Mucosa of gallbladder (tissue), 1 donor: ENCODE measurements around the gene OR4D1. TPM values are rescaled to one million over a fixed set of nuclear protein-coding genes. Genes with fewer than 3 reads are reported as not detected.
"Not testable (repeated sequence)": the region's sequence is repeated elsewhere in the genome, so short reads cannot be mapped to it uniquely, and the experiment has no call there.

ENCODE experiments used
- DNase-seq: peaks from one replicate; pipeline ENCODE4 v3.0.0-alpha.2; 2020; ENCODE audit warnings: low spot score
- total RNA-seq: library from RNA; stranded (reverse); gene quantifications from one replicate; pipeline ENCODE4 v1.2.1, GENCODE V29; 2021
- donor health status: DM: no; HTN: no; CAD: no.

The OR4D1 gene
- total RNA-seq, result not detected

DNA sequence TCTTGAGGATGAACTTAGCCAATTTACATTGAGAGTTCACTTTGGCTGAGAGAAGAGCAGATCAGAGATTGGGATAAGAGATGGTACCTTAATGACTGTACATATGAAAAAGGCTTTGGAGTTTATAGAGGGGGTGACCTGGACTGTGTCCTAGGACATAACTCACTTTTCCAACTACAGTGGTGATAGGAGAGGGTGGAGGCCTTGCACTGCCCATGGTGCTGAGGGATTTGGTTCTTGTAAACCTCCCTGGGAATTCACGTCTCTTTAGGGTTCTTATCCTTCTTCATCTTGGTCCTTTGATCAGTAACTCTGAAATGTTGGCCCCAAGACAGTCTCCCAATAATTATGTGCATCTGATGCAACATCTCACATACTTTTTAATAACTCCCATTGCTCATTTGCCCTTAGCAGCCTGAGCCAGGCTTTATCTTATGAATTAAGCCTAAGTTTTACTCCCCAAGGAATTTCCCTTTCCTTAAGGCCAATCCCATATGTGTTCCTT lies at the start of gene OR4D1:
OR4D1 (plus strand) TSS at position 455 of the 505 bp plus-strand sequence. CDS start 6,770 bp downstream, outside the sequence.
- no peak for DNase-seq

DNA sequence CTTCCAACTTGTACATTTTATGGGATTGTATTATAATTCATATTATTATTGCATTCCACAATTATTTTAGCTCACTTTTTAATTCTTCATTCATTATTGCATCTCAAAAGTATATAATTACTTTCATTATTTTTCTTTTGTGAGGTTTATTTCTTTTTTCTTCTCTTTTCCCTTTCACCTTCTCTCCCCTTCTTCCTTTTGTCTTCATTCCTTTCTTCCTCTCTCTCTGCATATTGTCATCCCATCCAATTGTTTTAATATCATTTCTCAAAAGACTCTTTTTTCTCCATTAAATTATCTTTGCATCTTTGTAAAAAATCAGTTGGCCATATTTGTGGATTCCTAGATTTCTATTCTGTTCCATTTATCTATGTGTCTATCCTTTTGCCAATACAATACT lies 47.7 kb upstream of the OR4D1 start:
- no peak for DNase-seq

DNA sequence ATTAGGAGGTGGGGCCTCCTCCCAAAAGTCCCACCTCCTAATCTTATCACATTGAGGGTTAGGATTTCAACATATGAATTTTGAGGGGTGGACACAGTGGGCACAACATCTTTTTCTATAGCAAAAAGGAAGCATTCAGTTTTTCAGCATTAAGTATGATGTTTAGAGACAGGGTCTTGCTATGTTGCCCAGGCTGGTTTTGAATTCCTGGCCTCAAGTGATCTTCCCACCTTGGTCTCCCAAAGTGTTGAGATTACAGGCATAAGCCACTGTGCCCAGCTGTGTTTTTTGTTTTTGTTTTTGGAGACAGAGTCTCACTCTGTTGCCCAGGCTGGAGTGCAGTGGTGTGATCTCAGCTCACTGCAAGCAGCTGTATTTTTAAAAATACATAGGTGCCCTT lies 46.3 kb upstream of the OR4D1 start:
- not testable (repeated sequence) for DNase-seq

- DNase-seq, result no peak
Observed at GRCh38 chr17:58105093-58105492, 43.1 kb upstream of the OR4D1 start.

DNA sequence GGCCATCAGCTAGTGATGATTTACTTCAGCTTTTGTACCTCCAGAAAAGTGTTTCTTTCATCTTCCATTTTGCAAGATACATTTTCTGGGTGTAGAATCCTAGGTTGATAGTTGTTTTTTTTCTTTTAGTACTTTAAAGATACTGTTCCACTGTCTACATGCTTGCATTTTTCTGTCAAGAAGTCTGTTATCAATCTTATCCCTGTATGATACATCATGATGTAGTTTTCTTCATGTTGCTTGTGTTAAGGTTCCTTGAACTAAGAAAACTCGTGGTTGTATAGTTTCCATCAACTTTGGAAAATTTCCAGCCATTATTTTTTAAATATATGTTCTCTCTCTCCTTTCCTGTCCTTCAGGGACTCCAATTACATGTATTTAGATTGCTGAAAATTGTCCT lies 40.9 kb upstream of the OR4D1 start:
- no peak for DNase-seq

DNA sequence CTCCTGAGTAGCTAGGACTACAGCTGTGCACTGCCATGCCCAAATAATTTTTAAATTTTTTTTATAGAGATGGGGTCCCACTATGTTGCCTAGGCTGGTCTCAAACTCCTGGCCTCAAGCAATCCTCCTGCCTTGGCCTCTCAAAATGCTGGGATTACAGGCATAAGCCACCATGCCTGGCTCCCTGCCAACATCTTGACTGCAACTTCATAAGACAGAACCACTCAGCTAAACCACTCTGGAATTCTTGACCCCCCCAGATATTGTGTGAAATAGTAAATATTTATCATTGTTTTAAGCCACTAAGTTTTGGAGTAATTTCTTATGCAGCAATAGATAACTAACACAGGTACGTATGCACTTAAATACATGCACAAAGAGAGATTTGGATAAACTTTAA lies 39.0 kb upstream of the OR4D1 start:
- DNase-seq, result no peak

- DNase-seq, result no peak
Observed at GRCh38 chr17:58110012-58110411, 38.2 kb upstream of the OR4D1 start.

DNA sequence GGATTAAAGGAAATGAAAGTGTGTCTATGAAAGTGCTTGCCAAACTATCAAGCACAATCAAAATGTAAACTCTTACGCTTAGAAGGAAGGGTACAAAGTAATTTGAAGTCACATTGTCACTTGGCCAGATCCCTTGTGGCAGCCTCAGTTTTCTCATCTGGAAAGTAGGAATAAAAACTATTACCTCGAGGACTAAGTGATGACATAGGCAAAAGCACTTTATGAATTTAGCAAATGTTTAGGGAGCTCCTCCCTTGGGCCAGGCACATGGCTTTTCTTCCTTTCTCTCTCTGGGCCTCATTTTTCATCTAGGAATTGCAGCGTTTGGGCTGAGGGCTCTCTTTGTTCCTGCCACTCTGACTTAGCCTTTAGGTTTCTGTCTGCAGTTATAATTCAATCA lies 36.5 kb upstream of the OR4D1 start:
- no peak for DNase-seq

- DNase-seq, result peak; percentile 80
Observed at GRCh38 chr17:58112970-58113631, 35.1 kb upstream of the OR4D1 start.

DNA sequence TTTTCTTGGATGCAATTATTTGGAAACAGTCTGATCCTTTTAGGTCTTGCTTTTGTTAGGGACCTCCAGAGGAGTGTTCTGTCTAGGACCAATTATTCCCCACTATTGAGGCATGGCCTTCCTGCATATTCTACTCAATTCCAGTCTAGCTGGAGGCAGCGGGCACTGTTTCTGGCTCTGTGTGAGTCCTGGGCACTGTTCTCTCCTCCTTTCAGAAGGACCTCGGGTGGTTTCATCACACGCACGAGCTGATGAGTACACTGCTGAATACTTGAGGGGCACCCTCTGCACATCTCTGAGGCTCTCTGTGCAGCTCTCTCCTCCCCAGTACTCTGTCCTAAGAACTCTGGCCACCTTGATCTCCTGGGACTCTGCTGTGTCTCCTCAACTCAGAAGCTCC lies 34.2 kb upstream of the OR4D1 start:
- DNase-seq, result no peak

DNA sequence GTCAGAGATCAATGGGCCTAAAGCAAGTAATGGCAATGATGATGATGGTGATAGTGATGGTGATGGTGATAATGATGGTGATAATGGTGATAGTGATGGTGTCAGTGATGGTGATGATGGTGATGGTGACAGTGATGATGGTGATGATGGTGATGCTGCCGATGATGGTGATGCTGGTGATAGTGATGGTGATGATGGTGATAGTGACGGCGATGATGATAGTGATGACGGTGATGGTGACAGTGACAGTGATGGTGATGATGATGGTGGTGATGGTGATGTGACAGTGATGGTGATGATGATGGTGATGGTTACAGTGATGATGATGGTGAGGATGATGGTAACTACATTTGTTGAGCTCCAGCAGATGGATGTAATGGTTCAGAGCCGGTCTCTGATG lies 30.8 kb upstream of the OR4D1 start:
- no peak for DNase-seq

DNA sequence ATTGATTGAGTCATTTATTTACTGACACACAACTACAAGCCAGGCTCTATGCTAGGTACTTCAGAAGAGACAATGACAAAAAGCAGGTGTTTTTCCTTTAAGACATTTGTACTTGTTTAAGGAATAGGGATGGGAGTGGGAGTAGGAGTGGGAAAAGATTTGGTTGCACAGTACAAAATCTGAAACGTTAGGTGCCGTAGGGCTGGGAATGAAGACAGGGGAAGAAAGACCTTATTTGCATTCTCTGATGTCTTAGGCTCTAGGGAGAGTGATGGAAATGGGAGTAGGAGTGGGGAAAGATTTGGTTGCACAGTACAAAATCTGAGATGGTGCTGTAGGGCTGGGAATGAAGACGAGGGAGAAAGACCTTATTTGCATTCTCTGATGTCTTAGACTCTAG lies 28.7 kb upstream of the OR4D1 start:
- DNase-seq, result no peak

- DNase-seq, result peak; percentile 67
Observed at GRCh38 chr17:58120195-58120822, 27.9 kb upstream of the OR4D1 start.

DNA sequence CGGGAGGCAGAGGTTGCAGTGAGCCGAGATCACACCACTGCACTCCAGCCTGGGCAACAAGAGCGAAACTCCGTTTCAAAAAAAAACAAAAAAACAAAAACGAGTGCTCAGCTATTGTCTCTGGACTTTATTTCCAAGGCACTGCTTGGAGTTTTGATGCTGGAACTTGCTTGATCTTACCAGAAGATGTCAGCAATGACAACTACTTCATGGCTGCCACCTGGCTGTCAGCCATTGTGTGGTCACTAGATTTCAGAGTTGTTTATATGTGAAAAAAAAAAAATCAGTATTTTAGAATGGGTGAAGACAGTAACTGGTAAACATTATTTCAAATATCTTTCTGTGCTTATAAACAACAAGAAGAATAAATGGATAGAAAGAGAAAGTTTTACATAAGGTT lies 26.3 kb upstream of the OR4D1 start:
- DNase-seq, result no peak

DNA sequence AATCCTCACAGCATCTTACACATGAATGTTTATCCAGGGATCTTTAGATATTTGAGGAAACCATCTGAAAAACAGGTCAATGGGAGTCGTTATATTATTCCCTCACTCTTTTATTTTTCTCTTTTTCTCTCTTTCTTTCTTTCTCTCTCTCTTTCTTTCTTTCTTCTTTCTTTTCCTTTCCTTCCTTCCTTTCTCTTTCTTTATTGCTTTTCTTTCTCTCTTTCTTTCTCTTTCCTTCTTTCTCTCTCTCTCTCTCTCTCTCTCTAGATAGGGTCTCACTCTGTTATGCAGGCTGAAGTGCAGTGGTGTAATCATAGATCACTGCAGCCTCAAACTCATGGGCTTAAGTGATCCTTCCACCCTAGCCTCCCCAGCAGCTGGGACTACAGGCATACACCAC lies 20.3 kb upstream of the OR4D1 start:
- DNase-seq, result no peak

DNA sequence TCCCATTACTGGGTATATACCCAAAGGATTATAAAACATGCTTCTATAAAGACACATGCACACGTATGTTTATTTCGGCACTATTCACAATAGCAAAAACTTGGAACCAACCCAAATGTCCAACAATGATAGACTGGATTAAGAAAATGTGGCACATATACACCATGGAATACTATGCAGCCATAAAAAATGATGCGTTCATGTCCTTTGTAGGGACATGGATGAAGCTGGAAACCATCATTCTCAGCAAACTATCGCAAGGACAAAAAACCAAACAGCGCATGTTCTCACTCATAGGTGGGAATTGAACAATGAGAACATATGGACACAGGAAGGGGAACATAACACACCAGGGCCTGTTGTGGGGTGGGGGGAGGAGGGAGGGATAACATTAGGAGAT lies 15.5 kb upstream of the OR4D1 start:
- not testable (repeated sequence) for DNase-seq

DNA sequence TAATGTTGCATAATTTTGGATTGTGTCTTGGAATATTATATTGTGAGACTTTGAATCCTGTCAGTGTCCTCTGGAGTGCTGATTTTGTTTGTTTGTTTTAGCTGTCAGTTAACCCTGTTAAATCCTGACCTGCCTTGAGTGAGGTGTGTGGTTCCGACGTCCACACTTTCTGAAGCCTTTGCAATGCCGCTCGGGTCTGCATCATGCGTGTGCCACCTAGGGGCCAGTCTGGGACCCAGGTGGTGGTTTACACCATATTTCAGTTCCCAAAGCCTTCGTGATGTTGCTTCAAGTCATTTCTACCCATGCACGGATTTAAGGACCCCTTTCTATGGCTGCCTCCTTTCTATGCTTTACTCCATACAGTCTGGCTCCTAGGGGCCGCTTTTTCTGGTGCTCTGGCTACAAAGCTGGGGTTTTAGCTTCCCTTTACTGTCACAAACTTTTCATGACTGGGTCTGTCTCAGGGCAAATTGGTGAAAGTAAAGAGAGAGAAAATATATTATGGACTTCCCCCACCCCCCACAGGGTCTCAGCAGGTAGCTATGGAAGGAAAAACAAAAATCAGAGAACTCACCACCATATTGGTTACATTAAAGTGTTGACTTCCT lies 11.4 kb upstream of the OR4D1 start:
- no peak for DNase-seq

DNA sequence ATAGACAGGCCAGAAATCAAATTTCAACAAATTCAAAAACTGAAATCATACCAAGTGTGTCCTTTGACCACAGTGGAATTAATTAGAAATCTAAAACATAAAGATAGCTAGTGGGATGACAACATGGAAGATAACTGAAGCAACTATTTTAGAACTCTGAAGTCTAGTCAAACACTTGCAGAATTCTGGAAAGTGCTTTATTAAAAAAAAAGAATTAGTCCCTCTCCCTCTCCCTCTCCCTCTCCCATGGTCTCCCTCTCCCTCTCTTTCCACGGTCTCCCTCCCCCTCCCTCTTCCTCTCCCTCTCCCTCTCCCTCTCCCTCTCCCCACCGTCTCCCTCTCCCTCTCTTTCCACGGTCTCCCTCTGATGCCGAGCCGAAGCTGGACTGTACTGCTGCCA lies 6.7 kb upstream of the OR4D1 start:
- DNase-seq, result no peak

GRCh38 chr17:58143335-58143734 lies 4.8 kb upstream of the OR4D1 start:
- DNase-seq, result not testable (repeated sequence)

DNA sequence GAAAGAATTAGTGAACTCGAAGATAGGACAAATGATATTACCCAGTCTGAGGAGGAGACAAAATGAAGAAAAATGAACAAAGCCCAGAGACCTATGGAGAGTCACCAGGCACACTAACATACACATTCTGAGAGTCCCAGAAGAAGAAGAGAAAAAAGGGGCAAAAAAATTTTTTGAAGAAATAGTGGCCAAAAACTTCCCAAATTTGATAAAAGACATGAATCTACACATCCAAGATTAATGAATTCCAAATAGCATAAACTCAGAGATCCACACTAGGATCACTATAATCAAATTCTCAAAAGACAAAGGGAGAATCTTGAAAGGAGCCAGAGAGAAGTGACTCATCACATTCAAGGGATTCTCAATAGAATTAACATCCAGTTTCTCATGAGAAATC lies 3.4 kb upstream of the OR4D1 start:
- DNase-seq, result no peak

GRCh38 chr17:58148609-58149008 lies 425 bp downstream of the OR4D1 start:
- no peak for DNase-seq

DNA sequence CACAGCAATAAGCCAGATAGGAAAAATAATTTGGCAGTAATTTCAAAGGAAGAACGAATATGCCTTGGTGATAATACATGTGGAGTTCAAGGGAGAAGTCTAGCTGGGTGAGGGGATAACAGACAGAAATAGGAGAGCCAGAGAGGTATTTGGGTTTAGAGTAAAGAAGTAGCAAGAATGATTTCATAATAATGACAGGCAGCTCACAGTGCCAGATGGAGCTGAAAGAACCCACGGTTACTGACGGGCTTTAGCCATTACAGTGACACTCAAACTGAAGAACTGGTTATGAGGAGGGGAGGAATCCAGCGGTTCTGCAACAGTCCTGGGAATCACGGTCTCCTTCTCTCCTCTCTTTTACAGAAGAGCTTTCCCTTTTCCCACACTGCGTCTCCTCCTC lies 2.2 kb downstream of the OR4D1 start:
- no peak for DNase-seq

DNA sequence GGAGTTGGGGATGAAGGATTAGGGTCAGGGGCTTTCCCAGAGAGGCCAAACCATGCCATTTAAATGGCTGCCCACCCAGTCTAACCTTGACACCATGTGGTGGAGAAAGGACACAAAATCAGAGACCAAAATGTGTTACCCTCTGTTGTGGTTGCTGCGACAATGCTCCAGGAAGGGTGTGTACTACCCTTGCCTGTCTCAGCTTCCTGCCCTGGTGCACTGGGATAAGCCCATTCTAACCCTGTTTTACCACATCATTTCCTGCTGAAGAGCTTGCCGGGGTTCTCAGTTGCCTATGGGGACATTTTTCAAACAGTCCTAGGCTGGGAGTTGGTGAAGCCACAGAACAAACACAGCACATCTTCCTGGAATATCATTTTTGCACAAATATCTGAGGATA lies 4.9 kb downstream of the OR4D1 start:
- no peak for DNase-seq
